NCI-H774 (cell line): Measurements from ENCODE around the gene MEGF11.
A peak's percentile ranks its signal among the peaks of the same experiment; 100 is the strongest.

Source experiments
- DNase-seq: peaks from one replicate; lab custom pipeline; 2025; lab: John Stamatoyannopoulos, UW

MEGF11 gene

DNA sequence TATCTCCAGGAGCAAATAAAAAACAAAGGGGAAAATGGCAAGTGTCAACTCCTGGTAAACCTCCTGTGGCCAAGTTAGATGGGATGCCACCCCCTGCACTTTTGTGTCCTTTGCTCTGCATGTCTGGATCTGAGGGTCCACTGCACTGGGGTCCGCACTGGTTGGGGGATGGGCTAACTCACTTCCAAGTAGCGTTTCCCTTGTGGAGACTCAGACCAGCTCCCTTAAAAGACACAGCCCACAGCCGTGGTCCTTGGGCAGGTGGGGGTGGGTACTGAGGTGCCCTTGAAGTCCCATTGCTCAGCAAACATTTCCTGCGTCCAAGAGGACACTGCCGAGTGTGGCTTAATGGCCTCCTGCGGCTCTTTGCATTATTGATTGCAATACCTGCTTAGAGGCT, 188.2 kb downstream of the MEGF11 start:
- no peak for DNase-seq

DNA sequence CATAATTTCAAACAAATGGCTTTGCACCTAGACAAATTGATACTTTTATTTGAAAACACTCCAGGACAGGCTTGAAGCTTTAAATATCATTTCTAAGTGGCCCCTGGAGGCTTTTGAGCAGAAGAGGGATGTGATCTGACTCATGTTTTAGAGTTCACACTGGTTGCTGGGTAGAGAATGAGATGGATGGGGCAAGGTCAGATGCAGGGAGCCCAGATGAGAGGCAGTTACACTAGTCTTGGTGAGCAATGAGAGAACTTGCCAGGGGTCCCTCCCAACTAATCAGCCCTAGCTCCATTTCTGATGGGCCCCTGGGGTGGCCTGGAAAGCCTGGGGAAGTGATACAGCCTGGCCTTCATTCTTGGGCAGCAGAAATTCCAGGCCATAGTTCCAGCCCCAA, 190.4 kb downstream of the MEGF11 start:
- no peak for DNase-seq

DNA sequence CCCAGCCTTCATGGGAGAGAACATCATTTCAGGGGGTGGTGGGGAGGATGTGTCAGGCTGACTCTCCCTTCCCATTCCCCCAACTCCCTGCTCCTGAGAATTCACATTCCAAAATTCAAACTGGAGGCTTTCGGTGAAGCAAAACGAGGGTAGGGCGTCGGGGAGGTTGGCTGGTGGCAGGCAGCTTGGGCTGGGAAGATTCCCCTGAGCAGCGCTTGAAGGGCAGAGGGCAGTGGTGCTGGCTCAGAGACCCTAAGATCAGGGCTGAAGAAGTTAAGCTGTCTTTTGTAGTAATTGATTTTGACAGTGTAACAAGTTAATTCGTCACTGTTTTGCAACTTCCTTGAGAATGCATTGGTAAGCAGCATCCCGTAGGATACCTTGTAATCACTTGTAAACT, 196.5 kb downstream of the MEGF11 start:
- DNase-seq = no peak

DNA sequence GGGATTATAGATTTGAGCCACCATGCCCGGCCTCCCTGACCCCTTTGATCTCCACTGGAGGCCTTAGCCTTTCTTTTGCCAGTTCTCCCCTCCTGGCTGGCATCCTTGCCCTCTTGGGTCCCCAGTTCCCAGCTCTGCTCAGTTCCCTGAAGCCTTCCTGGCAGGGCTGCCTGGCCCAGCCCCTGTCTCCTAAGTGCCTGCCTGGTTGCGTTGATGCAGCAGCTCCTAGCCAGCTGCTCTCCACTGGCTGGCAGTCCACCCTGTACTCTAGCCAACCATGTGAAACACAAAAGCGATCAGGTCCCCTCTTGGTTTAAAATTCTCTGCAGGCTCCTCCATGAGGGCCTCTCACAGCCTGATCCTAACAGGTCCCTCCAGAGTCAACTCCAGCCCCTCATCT, 199.6 kb downstream of the MEGF11 start:
- DNase-seq = no peak

DNA sequence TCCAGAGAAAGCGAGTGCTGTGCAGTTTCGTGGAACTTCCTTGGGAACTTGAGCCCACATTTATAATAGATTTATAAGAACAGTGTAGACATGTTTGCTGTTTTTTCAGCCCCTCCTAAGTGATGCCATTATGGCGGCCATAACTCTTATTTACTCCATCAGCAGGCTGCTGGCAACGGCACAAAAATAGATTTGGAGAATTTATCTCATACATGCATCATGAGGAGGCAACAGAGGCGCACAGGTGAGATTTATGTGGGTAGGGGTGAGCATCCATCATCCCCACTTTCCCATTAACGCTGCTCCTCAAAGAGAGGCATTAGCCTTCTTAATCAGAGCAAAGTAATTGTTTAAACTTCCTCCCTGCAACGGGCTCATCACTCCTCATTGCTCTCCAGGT, 201.7 kb downstream of the MEGF11 start:
- DNase-seq = no peak

DNA sequence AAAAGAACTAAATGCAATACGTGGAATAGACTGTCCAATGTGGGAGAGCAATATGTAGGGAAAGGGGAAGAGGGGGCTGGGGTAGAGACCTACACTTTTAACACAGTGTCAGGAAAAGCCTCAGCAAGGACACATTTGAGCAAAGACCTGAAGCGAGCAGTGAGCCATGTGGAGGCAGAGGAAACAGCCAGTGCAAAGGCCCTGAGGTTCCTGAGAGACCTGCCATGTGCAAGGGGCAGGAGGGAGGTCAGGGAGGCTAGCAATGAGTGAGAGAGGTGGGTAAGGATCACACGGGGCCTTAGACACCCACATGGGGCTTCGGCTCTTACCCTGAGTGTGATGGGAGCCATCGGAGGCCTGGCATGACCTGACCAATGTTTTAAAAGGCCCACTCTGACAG, 203.3 kb downstream of the MEGF11 start:
- DNase-seq = no peak

DNA sequence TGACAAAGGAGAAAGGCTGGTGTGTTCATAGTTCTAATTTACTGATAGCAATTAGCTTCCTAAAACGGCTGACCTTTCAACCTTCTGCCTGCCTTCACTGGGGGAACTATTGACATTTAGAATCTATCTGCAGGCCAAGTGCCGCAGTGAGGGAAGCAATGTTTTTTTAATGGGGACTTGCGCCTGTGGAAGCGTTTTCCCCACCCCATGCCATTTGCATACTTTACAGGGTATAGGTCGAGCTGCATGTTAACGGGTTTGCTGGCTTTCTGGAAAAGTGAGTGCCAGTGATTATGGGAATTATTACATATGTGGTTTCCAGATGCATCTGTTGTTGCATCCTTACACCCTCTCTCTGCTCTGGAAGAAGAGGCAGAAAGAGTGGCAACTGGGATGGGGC, 204.2 kb downstream of the MEGF11 start:
- DNase-seq = no peak

DNA sequence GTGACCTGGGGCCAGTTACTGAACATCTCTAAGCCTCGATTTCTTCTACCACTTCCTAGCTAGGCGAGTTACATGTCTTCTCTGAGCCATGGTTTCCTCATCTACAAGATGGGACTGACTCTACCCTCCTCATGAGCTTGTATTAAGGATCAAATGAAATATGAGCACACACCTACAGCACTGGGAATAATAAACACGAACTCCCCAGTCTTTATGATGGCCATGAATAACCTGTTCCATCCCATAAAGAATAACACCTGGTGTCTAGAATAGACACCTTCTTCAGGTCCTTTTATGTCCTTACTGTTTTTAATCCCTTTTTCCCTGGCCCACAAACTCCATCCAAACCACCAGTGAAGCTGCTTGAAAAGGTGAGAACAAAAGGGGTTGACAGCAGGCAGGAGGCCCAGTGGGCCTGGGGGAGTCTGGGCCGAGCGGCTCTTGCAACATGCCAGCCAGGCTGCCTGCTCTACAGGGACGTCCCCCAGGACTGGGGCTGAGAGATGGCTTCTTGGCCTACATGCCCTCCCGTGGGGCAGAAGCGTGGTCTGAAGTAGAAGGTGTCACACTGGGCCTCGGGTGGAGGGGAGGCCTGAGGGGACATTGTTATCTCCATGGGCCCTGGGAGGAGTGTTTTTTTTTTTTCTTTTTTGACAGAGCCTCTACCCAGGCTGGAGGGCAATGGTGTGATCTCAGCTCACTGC, 206.1 kb downstream of the MEGF11 start:
- DNase-seq = no peak

DNA sequence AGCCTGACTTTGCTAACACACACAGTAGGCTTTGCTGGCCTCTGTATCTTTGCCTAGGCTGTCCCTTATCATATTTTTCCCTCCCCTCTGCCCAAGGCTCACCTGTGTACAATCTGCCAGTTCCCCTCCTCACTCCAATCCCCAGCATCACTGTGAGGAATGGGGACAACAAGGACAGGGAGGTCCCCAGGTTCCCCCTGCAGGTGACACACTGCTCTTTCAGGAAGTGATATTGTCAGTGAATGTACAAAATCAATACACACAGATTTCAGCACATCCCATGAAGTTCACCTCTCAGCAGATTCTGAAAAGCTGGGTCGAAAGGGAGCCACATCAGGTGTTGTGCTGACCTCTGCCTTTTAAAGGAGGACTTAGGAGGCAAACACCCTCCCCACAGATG, 206.8 kb downstream of the MEGF11 start:
- DNase-seq = no peak

DNA sequence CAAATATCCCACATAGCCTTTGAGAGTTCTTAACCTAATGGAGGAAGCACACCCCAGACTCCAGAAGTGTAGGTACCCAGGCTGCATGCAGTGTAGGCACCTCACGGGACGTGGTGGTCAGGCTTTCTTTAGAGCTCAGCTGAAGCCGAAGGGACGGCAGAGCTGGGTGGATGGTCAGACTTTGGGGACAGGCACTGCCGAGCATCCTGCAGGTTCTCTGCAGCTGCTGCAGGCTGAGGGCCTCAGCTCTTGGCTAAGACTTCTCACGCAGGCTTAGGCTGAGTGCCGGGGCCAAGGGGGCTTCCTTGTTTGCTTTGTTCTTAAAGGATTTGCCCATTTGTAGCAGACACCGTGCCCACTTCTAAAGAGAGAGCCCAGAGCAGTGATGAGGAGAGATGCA, 207.2 kb downstream of the MEGF11 start:
- DNase-seq = no peak

DNA sequence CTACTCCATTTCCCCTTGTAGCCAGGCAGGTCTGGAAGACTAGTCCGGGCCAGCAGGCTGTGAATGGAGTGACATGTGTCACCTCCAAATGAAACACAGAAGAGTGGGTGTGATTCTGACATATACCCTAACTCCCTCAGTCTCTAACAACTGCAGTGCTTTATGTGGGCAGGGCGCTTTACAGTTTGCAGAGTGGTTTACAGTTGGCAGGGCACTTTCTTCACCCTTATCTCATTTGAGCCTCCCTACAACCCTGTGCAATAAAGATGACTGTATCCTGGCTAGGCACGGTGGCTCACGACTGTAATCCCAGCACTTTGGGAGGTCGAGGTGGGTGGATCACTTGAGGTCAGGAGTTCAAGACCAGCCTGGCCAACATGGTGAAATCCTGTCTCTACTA, 208.0 kb downstream of the MEGF11 start:
- DNase-seq = no peak

DNA sequence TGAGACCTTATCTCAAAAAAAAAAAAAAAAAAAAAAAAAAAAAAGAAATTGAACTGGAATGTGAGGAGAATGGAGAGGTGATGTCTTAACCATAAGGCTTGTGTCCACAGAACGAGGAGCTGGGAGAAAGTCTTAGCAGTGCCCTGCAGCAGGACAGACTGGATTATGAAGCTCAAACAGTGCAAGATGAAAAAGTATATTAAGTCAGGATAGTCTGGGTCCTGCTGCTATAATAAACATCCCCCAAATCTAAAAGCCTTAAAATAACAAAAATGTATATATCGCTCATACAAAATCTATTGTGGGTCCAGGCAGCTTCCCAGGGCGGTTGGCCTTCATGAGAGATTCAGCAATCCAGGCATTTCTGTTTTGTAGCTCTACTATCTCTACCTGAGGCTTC, 208.7 kb downstream of the MEGF11 start:
- DNase-seq = no peak

DNA sequence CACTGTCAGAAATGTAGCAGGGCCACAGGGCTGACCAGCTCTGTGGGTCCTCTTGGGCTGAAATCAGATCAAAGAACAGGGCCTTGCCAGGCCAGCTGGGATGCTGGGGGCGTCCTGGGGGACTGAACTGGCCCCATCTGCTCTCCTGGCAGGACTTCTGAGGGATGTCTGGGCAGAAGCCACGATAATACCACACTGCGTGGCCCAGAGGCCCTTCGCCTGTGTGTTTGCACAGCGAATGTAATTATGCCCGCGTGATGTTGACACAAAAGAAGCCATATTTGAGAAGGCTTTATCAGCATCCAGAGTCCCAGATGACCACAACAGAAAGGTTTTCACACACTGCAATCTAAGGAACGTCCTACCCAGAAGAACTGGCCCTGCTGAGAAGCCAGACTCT, 210.3 kb downstream of the MEGF11 start:
- peak; percentile 67 for DNase-seq

DNA sequence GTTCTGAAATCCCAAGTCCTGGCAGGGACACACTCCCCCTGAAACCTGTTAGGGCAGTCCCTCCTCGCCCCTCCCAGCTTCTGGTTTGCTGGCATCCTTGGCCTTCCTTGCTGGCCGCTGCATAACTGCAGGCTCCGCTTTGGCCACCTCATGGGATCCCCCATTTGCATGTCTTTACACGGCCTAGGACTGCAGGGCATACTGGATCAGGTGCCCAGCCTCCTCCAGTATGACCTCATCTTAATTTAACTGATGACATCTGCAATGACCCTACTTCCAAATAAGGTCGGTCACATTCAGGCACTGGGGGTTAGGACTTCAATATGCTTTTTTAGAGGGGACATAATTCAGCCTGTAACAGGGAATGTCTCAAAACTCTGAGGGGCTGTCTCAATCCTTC, 210.9 kb downstream of the MEGF11 start:
- no peak for DNase-seq

DNA sequence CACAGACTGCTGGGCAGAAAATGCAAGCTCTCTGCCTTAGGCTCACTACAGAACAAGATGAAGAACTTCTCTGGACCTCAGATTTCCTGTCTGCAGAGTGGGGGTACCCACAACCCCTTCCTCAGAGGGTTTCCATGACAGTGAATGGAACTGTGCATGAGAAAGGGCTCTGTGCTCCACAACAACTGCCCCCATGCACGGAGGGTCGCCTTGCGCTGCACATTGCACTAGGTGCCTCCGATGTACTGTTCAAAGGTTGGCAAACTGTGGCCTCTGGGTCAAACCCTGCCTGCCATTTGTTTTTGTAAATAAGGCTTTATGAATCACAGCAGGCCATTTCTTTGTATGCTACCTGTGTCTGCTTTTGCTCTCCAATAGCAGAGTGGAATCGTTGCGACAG, 212.3 kb downstream of the MEGF11 start:
- no peak for DNase-seq

DNA sequence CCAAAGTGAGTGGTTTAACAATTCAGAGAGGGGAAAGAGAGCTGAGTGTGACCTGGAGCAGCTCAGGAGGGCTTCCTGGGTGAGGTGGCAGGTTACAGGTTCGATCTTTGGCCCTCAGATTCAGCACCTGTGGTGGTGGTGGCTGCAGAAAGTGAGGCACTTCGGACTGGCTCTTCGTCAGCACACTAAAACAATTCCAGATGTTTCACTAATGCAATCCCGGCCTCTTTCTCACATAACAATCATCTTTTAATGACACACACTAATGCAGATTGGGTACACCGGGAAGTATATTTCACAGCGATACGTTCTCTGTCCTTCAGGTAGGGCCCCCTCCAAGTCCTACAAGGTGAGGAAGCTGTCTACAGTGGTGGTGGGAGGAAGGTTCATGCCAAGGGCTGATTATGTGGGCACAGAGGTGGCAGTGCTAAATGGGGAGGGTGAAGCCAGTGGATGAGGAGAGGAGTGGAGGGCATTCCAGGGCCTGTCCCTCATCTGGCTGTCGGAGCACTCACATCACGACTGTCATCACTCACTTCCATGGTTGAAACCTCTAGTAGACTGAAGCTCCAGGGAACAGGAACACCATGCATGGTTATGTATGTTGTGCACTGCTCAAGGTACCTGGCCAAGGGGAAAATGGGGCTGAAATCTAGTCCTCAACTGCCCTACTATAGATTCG, 213.2 kb downstream of the MEGF11 start:
- DNase-seq = no peak

DNA sequence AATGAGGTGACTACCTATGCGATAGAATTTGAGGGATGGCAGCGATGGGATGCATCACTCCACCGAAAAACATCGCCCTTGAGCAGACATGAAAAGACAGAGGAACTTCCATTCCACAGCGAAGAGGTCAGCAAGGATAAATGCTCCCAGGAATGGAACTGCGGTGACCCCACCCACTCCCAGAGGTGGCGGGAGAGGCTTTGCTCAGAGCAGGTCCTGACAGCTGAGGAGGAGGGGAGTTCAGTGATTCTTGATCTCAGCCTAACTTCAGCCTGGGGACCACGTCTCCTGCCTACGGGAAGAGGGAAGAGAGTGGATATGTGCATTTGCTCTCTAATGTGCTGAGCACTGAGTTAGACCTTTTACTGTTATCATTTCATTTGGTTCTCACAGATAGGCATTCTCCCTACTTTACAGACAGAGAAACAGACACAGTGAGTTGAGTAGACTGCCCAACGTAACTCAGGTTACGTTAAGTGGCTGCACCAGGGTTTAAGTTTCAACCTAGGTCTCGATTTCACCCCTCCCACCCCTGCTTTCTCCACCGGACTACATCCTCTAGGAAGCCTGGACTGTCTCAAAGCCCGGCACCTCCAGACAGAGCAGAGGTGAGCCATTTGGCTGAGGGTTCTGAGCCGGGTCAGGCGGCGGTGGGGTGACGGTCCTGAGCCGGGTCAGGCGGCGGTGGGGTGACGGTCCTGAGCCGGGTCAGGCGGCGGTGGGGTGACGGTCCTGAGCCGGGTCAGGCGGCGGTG, 214.3 kb downstream of the MEGF11 start:
- no peak for DNase-seq

DNA sequence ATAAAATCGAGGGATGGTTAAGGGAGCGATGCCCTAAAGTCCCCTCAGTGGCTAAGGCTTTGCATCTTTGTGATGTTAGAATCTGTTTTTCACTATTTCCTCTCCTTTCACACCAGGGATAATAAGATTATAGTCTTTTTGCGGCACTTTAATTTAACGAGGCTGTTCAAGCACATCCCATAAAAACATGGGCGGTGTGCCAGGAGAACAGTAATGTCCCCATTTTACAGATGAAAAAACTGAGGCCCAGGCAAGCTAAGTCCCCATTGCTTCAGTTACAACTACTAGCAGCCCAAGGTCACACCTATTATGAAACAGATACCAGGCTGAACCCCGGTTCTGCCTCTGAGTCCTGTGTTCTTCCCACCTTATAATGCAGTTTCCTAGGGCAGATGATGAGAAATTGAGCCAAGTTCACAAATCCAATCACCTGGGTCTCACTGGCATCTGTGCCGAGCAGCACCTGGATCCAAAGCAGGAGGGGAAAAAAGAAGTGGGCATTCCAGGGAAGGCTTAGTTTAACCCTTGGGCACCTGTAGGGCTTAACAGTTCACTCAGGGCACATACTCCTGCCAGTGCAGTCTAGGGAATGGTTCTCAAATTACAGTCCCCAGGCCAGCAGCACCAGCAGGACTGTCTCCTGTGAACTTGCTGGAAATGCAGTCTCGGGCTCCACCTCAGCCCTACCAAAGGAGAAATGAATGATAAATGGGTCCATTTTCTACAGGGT, 215.0 kb downstream of the MEGF11 start:
- DNase-seq = no peak

DNA sequence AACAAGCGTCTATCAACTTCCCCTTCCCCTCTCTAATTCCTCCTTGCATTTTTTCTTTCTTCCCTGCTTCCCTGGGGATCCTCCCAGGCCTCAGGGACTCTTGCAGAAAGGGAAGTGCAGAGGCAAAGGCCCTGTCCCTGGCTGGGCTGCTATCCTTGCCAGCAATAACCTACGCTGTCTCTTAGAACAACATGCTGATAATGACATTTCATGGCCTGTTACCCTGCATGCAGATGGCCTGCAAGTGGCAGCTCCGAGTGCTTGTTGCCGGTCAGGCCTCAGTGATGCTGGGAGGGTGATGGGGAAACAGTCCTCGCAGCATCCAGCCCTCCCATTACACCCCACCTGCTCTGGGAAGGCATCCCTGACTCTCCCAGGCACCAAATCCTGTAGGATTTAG, 216.7 kb downstream of the MEGF11 start:
- DNase-seq = no peak

DNA sequence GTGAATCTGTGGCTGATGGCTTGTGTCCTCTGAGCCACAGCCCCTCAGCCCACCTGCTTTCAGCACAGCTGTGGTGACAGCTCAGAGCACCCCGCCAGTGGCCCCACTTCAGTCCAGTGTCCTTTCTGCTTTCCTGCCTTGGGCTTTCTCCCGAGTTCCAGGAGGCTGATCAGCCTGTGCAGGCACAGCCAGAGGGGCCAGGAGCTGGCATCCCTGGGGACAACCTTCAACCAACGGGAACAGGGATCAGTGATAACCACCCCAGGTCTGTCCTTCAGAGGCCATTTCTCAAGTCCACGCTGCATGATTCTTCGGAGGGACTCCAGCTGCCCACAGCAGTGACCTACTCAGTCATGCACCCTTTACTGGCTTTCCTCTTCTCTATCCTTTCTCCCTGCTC, 217.6 kb downstream of the MEGF11 start:
- no peak for DNase-seq

DNA sequence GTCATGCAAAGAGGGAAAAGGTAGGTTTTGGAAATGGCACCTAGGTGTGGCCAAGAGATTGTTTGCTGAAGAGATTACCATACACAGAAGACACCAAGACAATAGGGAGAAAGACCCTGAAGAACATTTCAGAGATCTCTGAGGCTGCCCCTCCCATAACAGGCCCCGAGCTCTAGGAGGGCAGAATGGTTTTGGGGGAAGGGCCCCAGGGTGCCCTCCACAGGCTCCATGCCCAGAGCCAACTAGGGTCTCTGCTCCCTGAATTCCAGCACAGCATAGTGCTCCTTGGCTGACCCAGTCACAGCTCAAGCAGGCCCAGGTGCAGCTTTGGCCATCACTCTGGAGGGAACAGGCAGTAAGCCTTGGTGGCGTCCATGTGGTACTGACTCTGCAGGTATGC, 220.4 kb downstream of the MEGF11 start:
- no peak for DNase-seq

DNA sequence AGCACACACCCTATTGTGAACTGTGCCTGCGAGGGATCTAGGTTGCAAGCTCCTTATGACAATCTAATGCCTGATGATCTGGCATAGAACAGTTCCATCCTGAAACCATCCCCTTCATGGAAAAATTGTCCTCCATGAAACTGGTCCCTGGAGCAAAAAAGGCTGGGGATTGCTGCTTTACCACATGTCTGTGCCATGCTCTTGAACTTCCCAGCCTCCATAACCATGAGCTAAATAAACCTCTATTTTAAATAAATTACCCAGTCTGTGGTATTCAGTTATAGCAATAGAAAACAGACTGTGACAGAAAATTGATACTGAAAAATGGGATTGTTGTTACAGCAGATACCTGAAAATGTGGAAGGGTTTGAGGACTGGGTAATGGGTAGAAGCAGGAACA, 221.5 kb downstream of the MEGF11 start:
- DNase-seq = no peak

DNA sequence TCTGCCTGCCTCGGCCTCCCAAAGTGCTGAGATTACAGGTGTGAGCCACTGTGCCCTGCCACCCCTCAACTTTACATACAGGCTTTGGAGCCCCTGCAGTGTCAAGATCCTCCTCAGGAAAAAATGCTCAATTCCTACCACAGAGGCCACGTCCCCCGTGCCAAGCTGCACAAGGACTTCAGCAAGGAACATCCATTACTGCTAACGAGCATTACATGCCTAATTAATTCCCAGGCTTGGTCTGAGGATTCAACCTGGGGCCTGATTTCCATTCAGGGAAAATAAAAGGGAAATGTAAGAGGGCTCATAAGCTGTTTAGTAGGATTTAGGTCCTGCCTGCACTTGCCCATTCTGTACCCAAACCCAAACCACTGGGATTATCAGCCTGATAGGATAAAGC, 222.9 kb downstream of the MEGF11 start:
- no peak for DNase-seq
